Esophagus squamous epithelium (tissue), 5 donors: ENCODE results near the gene RAB20. TPM values are rescaled to one million over a fixed set of nuclear protein-coding genes. Genes with fewer than 3 reads are reported as not detected.

Experiments
- DNase-seq: peaks from one replicate; lab custom pipeline; 2025; lab: John Stamatoyannopoulos, UW
- H3K27ac ChIP-seq, 4 donors: fragments of 200-600 bp; sonication (generic); one replicate each; pipeline ENCODE4 v1.5.1; 2016 to 2019; ENCODE audit warnings: mild to moderate bottlenecking in 1 of 4
- H3K27me3 ChIP-seq, 4 donors: fragments of 200-600 bp; sonication (generic); 1 replicate in 3 of 4; 2 replicates in 1 of 4; pipeline versions ENCODE4 v1.5.1 to v1.6.0; 2017 to 2021; ENCODE audit warnings: antibody characterized with exemption in 1 of 4
- H3K36me3 ChIP-seq, 3 donors: fragments of 200-600 bp; sonication (generic); one replicate each; pipeline ENCODE4 v1.5.1; 2016 to 2019
- H3K4me1 ChIP-seq, 3 donors: fragments of 200-600 bp; sonication (generic); one replicate each; pipeline ENCODE4 v1.5.1; 2017 to 2019
- H3K4me3 ChIP-seq, 4 donors: fragments of 200-600 bp; sonication (generic); 1 replicate in 3 of 4; 2 replicates in 1 of 4; pipeline ENCODE4 v1.5.1; 2016 to 2019; ENCODE audit warnings: mild to moderate bottlenecking in 2 of 4, moderate library complexity in 1 of 4
- H3K9me3 ChIP-seq, 3 donors: fragments of 200-600 bp; sonication (generic); one replicate each; pipeline ENCODE4 v1.5.1; 2016 to 2019
- POLR2A ChIP-seq, 4 donors: fragments of 450-650 bp; IDR thresholded peaks; one replicate each; pipeline ENCODE4 v1.6.1; 2017; ENCODE audit warnings: antibody characterized with exemption in 4 of 4, mild to moderate bottlenecking in 4 of 4, moderate library complexity in 3 of 4
- WGBS, 2 donors: methylation state at CpG; one replicate each; pipeline ENCODE4 v1.1.5; 2018; 5-methylcytosine and 5-hydroxymethylcytosine counted together
- intact Hi-C: fragments of 100-400 bp; cut with DNase I; formaldehyde crosslinking; loops from one replicate; pipeline ENCODE4 v1.15.0; 2022
- total RNA-seq, 4 donors: library from RNA; depleted of rRNA; stranded (reverse); fragments of >200 nt; gene quantifications; one replicate each; pipeline ENCODE4 v1.1.0, GENCODE V29; 2016
- TF ChIP-seq, protein P1 (sequence below), 6 experiments: fragments of 450-650 bp in 4 of 6; fragments of 200-600 bp in 2 of 6; sonication (generic) in 2 of 6; IDR thresholded peaks; one replicate each; pipeline ENCODE4 v1.5.1; 2016 to 2019; ENCODE audit warnings: antibody characterized with exemption in 6 of 6, mild to moderate bottlenecking in 4 of 6, moderate library complexity in 4 of 6
- donor health status: DM: yes; HTN: yes; CAD: no.

Gene RAB20
- total RNA-seq, 4 donors from 2014 or later = 1.3 to 7.2 (median 4.3) TPM

DNA sequence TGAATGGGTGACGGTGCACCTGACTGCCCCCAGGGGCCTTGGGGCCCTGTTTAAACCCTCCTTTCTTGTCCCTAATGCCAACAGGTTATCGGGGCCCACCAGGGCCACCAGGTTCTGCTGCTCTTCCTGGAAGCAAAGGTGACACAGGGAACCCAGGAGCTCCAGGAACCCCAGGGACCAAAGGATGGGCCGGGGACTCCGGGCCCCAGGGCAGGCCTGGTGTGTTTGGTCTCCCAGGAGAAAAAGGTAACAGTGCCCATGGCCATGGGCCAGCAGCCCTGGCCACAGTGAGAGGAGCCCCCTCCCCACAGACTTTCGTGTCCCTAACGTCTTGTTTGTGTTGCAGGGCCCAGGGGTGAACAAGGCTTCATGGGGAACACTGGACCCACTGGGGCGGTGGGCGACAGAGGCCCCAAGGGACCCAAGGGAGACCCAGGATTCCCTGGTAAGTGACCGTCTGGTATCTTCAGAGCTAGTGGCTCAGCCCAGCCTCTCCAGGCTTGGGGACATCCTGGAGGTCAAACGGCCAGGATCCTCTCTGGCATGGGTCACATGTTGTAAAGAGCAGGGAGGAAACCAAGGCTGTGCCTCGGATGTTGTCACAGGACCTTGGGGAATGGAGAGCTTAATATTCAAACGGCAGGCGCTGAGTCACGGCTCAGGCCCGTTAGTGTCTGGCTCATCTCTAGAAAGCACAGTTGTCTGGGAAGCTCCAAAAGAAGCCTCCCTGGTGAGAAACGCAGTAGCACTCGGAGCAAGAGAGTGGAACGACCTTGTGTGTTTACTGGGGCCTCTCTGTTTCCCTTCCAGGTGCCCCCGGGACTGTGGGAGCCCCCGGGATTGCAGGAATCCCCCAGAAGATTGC lies 58.3 kb downstream of the RAB20 start:
- H3K36me3 ChIP-seq = peaks cover 0 to 82% (median 9%) of the 10 kb centered on the region in 3 donors
- peak overlapping the region in 1 of 4 donors; percentile 1 for H3K27ac ChIP-seq
- no peak for TF ChIP-seq POLR2A (IDR thresholded peaks at IDR 0.05)
- TF ChIP-seq, protein P1, sequence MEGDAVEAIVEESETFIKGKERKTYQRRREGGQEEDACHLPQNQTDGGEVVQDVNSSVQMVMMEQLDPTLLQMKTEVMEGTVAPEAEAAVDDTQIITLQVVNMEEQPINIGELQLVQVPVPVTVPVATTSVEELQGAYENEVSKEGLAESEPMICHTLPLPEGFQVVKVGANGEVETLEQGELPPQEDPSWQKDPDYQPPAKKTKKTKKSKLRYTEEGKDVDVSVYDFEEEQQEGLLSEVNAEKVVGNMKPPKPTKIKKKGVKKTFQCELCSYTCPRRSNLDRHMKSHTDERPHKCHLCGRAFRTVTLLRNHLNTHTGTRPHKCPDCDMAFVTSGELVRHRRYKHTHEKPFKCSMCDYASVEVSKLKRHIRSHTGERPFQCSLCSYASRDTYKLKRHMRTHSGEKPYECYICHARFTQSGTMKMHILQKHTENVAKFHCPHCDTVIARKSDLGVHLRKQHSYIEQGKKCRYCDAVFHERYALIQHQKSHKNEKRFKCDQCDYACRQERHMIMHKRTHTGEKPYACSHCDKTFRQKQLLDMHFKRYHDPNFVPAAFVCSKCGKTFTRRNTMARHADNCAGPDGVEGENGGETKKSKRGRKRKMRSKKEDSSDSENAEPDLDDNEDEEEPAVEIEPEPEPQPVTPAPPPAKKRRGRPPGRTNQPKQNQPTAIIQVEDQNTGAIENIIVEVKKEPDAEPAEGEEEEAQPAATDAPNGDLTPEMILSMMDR (IDR thresholded peaks at IDR 0.05) = no peak
- no peak for DNase-seq
- H3K4me1 ChIP-seq = peaks cover 9 to 21% (median 14%) of the 10 kb centered on the region in 3 donors
- intact Hi-C loops = no loop called here
- H3K9me3 ChIP-seq = no peaks in the 10 kb centered on the region
- no peaks in the 10 kb centered on the region for H3K27me3 ChIP-seq
- no peak overlapping the region for H3K4me3 ChIP-seq
- 65 to 77% methylated on average over 10 to 12 of the region's 20 CpGs for WGBS, 2 donors

DNA sequence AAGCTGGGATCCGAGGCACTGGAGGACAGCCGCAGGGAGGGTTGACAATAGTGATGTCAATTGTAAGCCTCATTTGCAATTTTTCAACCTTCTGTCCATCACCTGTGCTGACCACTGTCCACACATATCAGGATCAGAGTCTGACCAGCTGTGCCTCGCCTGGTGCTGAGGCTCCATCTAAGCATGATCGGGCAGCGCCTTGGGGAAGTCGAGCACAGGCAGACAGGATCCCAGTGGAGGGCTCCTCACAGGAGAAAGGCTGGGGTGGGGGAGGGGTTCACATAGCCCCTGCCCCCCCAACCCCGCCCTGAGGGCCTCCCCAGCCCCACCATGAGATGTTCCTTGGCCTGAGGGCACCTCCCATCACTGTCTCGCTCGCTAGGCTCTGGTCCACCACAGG lies 60.3 kb downstream of the RAB20 start:
- intact Hi-C loops = no loop called here
- TF ChIP-seq, protein P1 (IDR thresholded peaks at IDR 0.05) = no peak
- TF ChIP-seq POLR2A (IDR thresholded peaks at IDR 0.05) = no peak
- no peaks in the 10 kb centered on the region for H3K4me1 ChIP-seq
- no peaks in the 10 kb centered on the region for H3K9me3 ChIP-seq
- no peak overlapping the region for H3K27ac ChIP-seq
- no peak overlapping the region for H3K4me3 ChIP-seq
- H3K27me3 ChIP-seq = no peaks in the 10 kb centered on the region
- H3K36me3 ChIP-seq = peaks cover 0 to 88% (median 9%) of the 10 kb centered on the region in 3 donors
- DNase-seq = no peak
- 91 to 97% methylated on average over 5 to 6 of the region's 9 CpGs for WGBS, 2 donors

DNA sequence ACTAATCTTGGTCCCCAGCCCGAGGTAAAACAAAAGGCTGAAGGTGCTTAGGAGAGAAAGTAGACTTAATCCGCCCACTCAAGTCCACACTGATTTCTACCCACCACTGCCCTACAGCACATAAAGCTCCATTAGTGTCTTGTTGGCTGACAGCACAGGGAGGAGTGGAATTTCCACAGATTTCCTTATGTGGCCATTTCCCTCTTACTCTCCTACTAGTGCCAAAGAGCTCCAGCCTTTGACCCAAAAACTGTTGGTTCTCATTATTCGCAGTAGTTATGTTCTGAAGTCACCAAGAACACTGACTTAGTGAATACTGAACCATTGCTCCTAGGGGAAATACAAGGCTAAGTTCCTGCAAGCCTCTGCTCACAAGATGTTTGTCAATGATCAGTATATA lies 61.2 kb downstream of the RAB20 start:
- intact Hi-C loops = no loop called here
- Histone ChIP-seq H3K36me3 (peaks cover 0 to 88% (median 9%) of the 10 kb centered on the region in 3 donors), H3K27me3 (no peaks in the 10 kb centered on the region), H3K4me1 (no peaks in the 10 kb centered on the region), H3K4me3 (no peak overlapping the region), H3K9me3 (no peaks in the 10 kb centered on the region), H3K27ac (no peak overlapping the region)
- no peak for TF ChIP-seq POLR2A (IDR thresholded peaks at IDR 0.05)
- TF ChIP-seq, protein P1 (IDR thresholded peaks at IDR 0.05) = no peak
- WGBS, 2 donors = 79 to 87% methylated on average over 3 of the region's 3 CpGs
- DNase-seq = no peak

DNA sequence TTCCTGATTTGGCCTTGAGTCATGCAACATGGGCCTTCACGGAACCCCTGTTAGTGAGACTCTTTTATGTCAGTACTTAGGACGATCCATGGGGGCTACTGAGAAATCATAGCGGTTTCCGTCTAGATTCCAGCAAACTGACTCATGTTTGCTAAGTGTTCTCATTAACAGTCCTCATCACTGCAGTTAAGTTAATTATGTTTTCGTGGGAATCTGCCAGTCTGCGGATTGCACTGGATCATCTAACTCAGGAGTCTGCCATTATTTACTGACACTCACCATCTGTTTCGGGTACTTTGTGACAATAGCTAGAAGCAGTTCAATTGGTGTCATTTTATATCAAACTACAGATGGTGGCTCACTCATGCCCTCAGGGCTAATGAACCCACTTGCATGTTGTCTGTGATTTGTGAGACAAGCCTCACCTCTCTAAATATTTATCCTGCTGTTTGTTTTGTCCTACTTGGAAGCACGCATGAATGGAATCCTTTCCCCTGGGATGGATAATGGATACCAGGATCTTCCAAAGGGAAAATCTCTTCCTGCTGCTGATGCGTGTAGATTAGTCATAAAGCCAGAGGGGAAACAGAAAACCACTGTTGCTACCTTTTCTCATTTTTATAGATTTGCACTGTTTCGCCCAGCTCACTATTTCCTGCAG lies 61.8 kb downstream of the RAB20 start:
- no peak for TF ChIP-seq POLR2A (IDR thresholded peaks at IDR 0.05)
- TF ChIP-seq, protein P1 (IDR thresholded peaks at IDR 0.05) = no peak
- DNase-seq = no peak
- H3K4me1 ChIP-seq = no peaks in the 10 kb centered on the region
- no peak overlapping the region for H3K27ac ChIP-seq
- H3K9me3 ChIP-seq = no peaks in the 10 kb centered on the region
- peaks cover 0 to 88% (median 9%) of the 10 kb centered on the region in 3 donors for H3K36me3 ChIP-seq
- H3K4me3 ChIP-seq = no peak overlapping the region
- WGBS, 2 donors = 70 to 80% methylated on average over 10 of the region's 10 CpGs
- intact Hi-C loops = no loop called here
- H3K27me3 ChIP-seq = no peaks in the 10 kb centered on the region

DNA sequence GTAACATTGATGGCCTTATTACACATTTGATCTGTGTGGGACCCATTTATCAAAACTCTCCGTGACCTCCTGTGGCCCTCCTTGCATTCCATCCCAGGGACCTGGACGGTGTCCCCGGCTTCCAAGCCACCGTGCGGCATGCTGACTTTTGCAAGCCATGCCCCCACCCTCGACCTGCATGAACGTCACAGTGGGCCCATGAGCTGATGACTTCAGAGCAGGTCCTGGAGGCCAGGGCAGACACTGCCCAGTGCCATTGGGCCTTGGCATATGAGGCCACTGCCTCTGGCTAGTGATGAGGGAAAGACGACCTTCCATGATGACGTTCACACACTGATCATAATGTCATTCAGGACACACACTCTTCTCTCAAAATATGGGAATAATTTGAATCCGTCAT lies 62.8 kb downstream of the RAB20 start:
- Histone ChIP-seq H3K4me1 (no peaks in the 10 kb centered on the region), H3K9me3 (no peaks in the 10 kb centered on the region), H3K4me3 (no peak overlapping the region), H3K27ac (no peak overlapping the region), H3K27me3 (no peaks in the 10 kb centered on the region), H3K36me3 (peaks cover 0 to 87% (median 5%) of the 10 kb centered on the region in 3 donors)
- WGBS, 2 donors = 93 to 94% methylated on average over 9 to 10 of the region's 10 CpGs
- DNase-seq = no peak
- TF ChIP-seq, protein P1 (IDR thresholded peaks at IDR 0.05) = no peak
- TF ChIP-seq POLR2A (IDR thresholded peaks at IDR 0.05) = no peak
- intact Hi-C loops = no loop called here
